Naive B cell (primary cell): ENCODE results near the gene RGS9. TPM values are rescaled to one million over a fixed set of nuclear protein-coding genes. Genes with fewer than 3 reads are reported as not detected.
A peak's percentile ranks its signal among the peaks of the same experiment; 100 is the strongest.

Experiments
- ATAC-seq, 2 donors: fragments of 150-1000 bp; cut with Tn5 transposase; 2 replicates each; pipeline ENCODE4 v1.10.0; 2021; ENCODE audit warnings: low read depth in 2 of 2, mild to moderate bottlenecking in 2 of 2, moderate library complexity in 2 of 2
- DNase-seq: peaks from one replicate; pipeline ENCODE4 v3.0.0; 2022
- H3K27ac Mint-ChIP-seq, 6 donors: one replicate each; pipeline ENCODE4 v1.8.0; 2020 to 2022; ENCODE audit warnings: mild to moderate bottlenecking in 6 of 6, mixed read lengths in 6 of 6, moderate library complexity in 5 of 6, inconsistent platforms in 2 of 6
- H3K27me3 Mint-ChIP-seq, 3 donors: one replicate each; pipeline ENCODE4 v1.8.0; 2021 to 2022; ENCODE audit warnings: mixed read lengths in 3 of 3, mild to moderate bottlenecking in 1 of 3
- H3K36me3 Mint-ChIP-seq, 2 donors: one replicate each; pipeline ENCODE4 v1.8.0; 2020 to 2022; ENCODE audit warnings: mixed read lengths in 2 of 2, inconsistent platforms in 1 of 2, mild to moderate bottlenecking in 1 of 2
- H3K4me1 Mint-ChIP-seq, 3 donors: one replicate each; pipeline ENCODE4 v1.8.0; 2020 to 2022; ENCODE audit warnings: mixed read lengths in 3 of 3, inconsistent platforms in 1 of 3, mild to moderate bottlenecking in 1 of 3, moderate library complexity in 1 of 3
- H3K4me3 Mint-ChIP-seq, 8 donors: one replicate each; pipeline ENCODE4 v1.8.0; 2020 to 2022; ENCODE audit warnings: mild to moderate bottlenecking in 8 of 8, mixed read lengths in 8 of 8, moderate library complexity in 8 of 8, inconsistent platforms in 2 of 8
- H3K9me3 Mint-ChIP-seq, 7 donors: one replicate each; pipeline ENCODE4 v1.8.0; 2020 to 2022; ENCODE audit warnings: mixed read lengths in 7 of 7, mild to moderate bottlenecking in 5 of 7, inconsistent platforms in 2 of 7, moderate library complexity in 1 of 7
- polyA plus RNA-seq, 6 donors: library from polyadenylated mRNA; unstranded; fragments of 300-500 nt; fragmentation: Illumina TruSeq; gene quantifications; one replicate each; pipeline ENCODE4 v1.2.3, GENCODE V29; 2021; ENCODE audit warnings: low read depth in 6 of 6

The RGS9 gene
- polyA plus RNA-seq, 6 donors from 2014 or later: 1.2 TPM; not detected in 5

DNA sequence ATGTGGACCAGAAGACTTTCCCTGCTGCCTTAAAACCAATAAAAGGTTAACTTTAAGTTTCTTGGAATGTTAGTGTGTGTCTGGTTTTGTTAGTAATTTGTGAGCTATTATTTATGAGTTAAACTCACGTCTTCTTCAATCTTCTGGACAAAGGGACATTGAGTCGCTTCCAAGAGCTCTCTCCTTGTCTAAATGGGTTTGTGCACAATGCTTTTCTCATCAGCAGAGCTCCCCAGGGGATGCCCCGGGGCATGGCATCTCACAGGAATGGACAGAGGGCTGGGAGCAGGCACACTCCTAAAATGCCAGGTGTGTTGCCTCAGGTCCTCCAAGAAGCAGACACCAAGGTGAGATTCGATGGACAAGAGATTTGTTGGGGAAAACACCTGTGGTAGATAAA is 90.5 kb downstream of the RGS9 start:
- H3K27ac Mint-ChIP-seq: no peak overlapping the region
- no peaks in the 10 kb centered on the region for H3K9me3 Mint-ChIP-seq
- no peaks in the 10 kb centered on the region for H3K36me3 Mint-ChIP-seq
- H3K27me3 Mint-ChIP-seq: peaks cover 39 to 72% (median 66%) of the 10 kb centered on the region in 3 donors
- ATAC-seq: no peak
- H3K4me1 Mint-ChIP-seq: peaks cover 6 to 13% (median 8%) of the 10 kb centered on the region in 3 donors
- no peak overlapping the region for H3K4me3 Mint-ChIP-seq
- no peak for DNase-seq

- DNase-seq (no peak), ATAC-seq (no peak)
- peaks cover 39 to 75% (median 71%) of the 10 kb centered on the region in 3 donors for H3K27me3 Mint-ChIP-seq
- H3K4me3 Mint-ChIP-seq: no peak overlapping the region
- no peaks in the 10 kb centered on the region for H3K36me3 Mint-ChIP-seq
- peaks cover 6 to 13% (median 8%) of the 10 kb centered on the region in 3 donors for H3K4me1 Mint-ChIP-seq
- peak overlapping the region in 2 of 6 donors; percentile 43 to 79 for H3K27ac Mint-ChIP-seq
- H3K9me3 Mint-ChIP-seq: no peaks in the 10 kb centered on the region
Observed at GRCh38 chr17:65228287-65228686, 91.1 kb downstream of the RGS9 start.

DNA sequence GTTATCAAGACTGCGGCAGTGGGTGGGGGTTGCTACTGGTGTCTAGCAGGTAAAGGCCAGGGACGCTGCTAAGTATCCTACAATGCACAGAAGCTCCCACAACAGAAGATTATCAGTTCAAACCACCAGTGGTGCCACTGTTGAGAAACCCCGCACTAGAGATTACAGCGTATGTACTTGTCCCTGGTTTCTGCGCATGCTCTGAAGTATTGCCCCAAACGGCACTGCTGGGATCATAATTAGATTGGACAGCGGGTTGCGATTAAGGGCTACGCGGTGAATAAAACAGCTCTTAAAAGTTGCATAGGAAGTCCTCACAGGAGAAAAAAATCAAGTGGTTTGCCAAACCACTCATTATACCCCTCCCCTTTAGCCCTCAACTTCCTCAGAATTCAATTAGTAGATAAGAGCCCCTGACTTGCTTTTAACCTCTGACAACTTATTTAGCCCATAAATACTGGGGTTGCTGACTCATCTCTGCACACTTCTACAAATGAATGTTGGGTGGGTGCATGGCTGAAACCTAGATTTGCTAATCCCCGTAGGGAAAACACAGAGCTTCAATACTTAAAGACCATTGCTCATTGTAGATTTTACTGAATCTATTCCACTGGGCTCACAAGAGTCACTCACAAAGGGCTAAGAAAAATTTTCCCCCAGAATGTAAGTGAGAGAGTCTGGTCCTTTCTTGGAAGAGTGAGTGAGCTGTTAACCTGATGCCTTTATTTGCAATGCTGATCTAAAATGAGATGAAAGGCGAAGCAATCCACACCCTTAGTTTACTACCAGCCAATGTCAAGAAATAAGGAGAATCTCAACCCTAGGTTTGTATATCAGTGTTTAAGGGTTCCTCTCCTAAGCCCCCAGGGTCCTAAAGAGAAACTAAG is 91.8 kb downstream of the RGS9 start:
- DNase-seq: no peak
- H3K27me3 Mint-ChIP-seq: peaks cover 39 to 75% (median 73%) of the 10 kb centered on the region in 3 donors
- no peak for ATAC-seq
- H3K27ac Mint-ChIP-seq: peak overlapping the region in 2 of 6 donors; percentile 34 to 79
- peaks cover 6 to 13% (median 8%) of the 10 kb centered on the region in 3 donors for H3K4me1 Mint-ChIP-seq
- no peaks in the 10 kb centered on the region for H3K36me3 Mint-ChIP-seq
- H3K4me3 Mint-ChIP-seq: peak overlapping the region in 1 of 8 donors; percentile 61
- no peaks in the 10 kb centered on the region for H3K9me3 Mint-ChIP-seq

DNA sequence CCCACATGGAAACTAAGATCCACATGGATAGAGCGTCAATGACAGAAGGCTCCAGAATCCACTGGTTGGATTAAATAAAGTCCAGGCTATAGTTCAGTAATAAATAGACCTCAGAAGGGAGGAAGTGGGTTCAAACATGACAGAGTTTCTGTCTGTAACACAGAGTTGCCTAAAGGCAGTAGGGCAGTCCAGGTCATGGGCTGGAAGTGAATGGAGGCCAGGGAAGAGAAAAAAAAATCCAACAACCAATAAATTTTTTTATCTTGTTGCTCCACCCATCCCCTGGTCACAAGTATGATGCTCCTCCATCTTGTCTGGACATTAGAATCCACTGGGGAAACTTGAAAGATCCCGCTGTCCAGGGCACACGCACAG is 92.4 kb downstream of the RGS9 start:
- Mint-ChIP-seq H3K4me1 (peaks cover 6 to 13% (median 8%) of the 10 kb centered on the region in 3 donors), H3K27me3 (peaks cover 39 to 79% (median 75%) of the 10 kb centered on the region in 3 donors), H3K4me3 (no peak overlapping the region), H3K27ac (no peak overlapping the region), H3K36me3 (no peaks in the 10 kb centered on the region), H3K9me3 (no peaks in the 10 kb centered on the region)
- DNase-seq (no peak), ATAC-seq (no peak)

- DNase-seq: no peak
- peak overlapping the region in 1 of 6 donors; percentile 14 for H3K27ac Mint-ChIP-seq
Observed at GRCh38 chr17:65230040-65230439, 92.9 kb downstream of the RGS9 start.

GRCh38 chr17:65231086-65231485 is 93.9 kb downstream of the RGS9 start:
- Mint-ChIP-seq H3K4me1 (peaks cover 6 to 13% (median 8%) of the 10 kb centered on the region in 3 donors), H3K27ac (no peak overlapping the region), H3K36me3 (no peaks in the 10 kb centered on the region), H3K4me3 (peak overlapping the region in 1 of 8 donors; percentile 10), H3K9me3 (peaks cover 0 to 6% (median 4%) of the 10 kb centered on the region in 7 donors), H3K27me3 (peaks cover 44 to 67% (median 64%) of the 10 kb centered on the region in 3 donors)
- DNase-seq: no peak
- no peak for ATAC-seq

More at GRCh38 chr17:65230040-65230439, 92.9 kb downstream of the RGS9 start:
- Mint-ChIP-seq H3K9me3 (no peaks in the 10 kb centered on the region), H3K4me1 (peaks cover 6 to 13% (median 8%) of the 10 kb centered on the region in 3 donors), H3K36me3 (no peaks in the 10 kb centered on the region), H3K27me3 (peaks cover 39 to 77% (median 73%) of the 10 kb centered on the region in 3 donors), H3K4me3 (no peak overlapping the region)
- ATAC-seq: no peak

GRCh38 chr17:65231662-65232335 is 94.6 kb downstream of the RGS9 start:
- Mint-ChIP-seq H3K36me3 (no peaks in the 10 kb centered on the region), H3K4me3 (no peak overlapping the region), H3K27me3 (peaks cover 42 to 61% (median 61%) of the 10 kb centered on the region in 3 donors), H3K4me1 (peaks cover 6 to 13% (median 8%) of the 10 kb centered on the region in 3 donors), H3K27ac (no peak overlapping the region), H3K9me3 (peaks cover 3 to 8% (median 4%) of the 10 kb centered on the region in 7 donors)
- DNase-seq (no peak), ATAC-seq (no peak)

DNA sequence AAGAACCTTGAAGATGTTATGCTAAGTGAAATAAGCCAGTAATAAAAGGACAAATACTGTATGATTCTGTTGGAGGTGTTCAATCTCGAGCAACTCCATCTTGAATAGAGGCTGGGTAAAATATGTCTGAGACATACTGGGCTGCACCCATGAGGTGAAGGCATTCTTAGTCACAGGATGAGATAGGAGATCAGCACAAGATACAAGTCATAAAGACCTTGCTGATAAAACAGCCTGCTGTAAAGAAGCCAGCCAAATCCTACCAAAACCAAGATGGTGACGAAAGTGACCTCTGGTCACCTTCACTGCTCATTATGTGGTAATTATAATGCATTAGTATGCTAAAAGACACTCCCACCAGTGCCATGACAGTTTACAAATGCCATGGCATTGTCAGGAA is 98.1 kb downstream of the RGS9 start:
- Mint-ChIP-seq H3K27ac (no peak overlapping the region), H3K36me3 (no peaks in the 10 kb centered on the region), H3K4me1 (no peaks in the 10 kb centered on the region), H3K4me3 (no peak overlapping the region), H3K9me3 (peaks cover 3 to 12% (median 5%) of the 10 kb centered on the region in 7 donors), H3K27me3 (peaks cover 33 to 60% (median 45%) of the 10 kb centered on the region in 3 donors)
- no peak for ATAC-seq
- DNase-seq: no peak

DNA sequence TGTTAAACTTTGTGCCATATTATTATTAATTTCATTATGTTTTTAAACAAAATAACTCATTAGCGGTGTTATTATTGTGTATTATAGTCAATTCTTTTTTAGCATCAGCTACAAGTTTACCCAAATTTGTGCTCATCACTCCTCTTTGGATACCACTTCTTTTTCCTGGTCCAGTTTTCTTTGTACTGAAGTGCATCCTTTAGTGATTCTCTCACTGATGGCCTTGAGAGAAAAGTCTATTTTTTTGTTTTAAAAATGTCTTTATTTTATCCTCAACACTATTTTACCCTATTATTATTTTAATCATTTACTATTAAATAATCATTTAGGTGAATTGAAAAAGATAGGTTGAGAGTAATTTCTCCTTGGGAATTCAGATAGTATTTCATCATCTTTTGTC is 99.2 kb downstream of the RGS9 start:
- Mint-ChIP-seq H3K9me3 (peaks cover 3 to 12% (median 5%) of the 10 kb centered on the region in 7 donors), H3K27ac (no peak overlapping the region), H3K36me3 (no peaks in the 10 kb centered on the region), H3K4me1 (no peaks in the 10 kb centered on the region), H3K27me3 (peaks cover 26 to 58% (median 36%) of the 10 kb centered on the region in 3 donors), H3K4me3 (no peak overlapping the region)
- ATAC-seq (no peak), DNase-seq (no peak)

DNA sequence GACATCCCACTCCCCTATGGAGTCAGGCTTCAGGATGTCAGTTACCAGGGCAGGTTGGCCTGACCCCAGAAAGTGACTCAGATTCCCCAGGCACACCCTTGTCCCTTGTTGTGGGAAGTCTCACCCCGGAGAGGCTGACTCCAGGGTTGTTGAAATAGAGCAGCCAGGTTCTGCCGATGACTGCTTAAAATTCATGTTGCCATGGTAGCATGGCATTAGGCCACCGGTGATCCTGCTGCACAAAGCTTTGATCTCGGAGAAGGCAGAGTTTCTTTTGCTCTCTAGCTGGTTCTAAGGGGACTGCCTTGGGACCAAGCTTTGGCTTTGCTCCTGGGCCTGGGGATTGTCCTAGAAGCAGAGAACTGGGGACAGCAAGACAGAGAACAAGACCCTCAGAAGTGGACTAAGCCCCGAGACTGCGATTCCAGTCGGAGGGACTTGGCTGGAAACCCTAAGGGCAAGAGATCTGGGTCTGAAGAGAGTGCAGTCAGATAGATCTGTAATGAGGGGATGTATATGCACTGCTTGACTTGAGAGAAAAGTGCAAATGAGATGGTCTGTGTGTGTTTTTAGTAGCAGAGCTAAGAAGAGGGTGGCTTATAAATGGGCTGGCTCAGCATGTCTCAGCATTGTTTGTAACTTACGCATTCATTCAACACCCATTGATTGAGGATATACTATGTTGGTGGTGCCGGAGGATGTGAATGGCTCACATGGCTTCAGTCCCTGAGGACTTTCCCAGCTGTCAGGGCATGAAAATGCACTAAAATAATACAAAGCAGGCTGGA is 106.9 kb downstream of the RGS9 start:
- no peak for DNase-seq
- H3K36me3 Mint-ChIP-seq: no peaks in the 10 kb centered on the region
- H3K27me3 Mint-ChIP-seq: peaks cover 40 to 59% (median 51%) of the 10 kb centered on the region in 3 donors
- no peak overlapping the region for H3K4me3 Mint-ChIP-seq
- no peaks in the 10 kb centered on the region for H3K9me3 Mint-ChIP-seq
- no peak for ATAC-seq
- H3K4me1 Mint-ChIP-seq: no peaks in the 10 kb centered on the region
- H3K27ac Mint-ChIP-seq: no peak overlapping the region

GRCh38 chr17:65246252-65246651 is 109.1 kb downstream of the RGS9 start:
- Mint-ChIP-seq H3K27ac (peak overlapping the region in 1 of 6 donors; percentile 27), H3K36me3 (no peaks in the 10 kb centered on the region), H3K4me1 (no peaks in the 10 kb centered on the region)

GRCh38 chr17:65249774-65250173 is 112.6 kb downstream of the RGS9 start:
- DNase-seq: no peak
- Mint-ChIP-seq H3K36me3 (no peaks in the 10 kb centered on the region), H3K27ac (no peak overlapping the region), H3K27me3 (peaks cover 49 to 62% (median 62%) of the 10 kb centered on the region in 3 donors), H3K4me1 (no peaks in the 10 kb centered on the region), H3K4me3 (no peak overlapping the region), H3K9me3 (peaks cover 0 to 10% (median 6%) of the 10 kb centered on the region in 7 donors)
- ATAC-seq: no peak

More at GRCh38 chr17:65246252-65246651, 109.1 kb downstream of the RGS9 start:
- DNase-seq (no peak), ATAC-seq (no peak)
- peaks cover 0 to 5% (median 0%) of the 10 kb centered on the region in 7 donors for H3K9me3 Mint-ChIP-seq
- no peak overlapping the region for H3K4me3 Mint-ChIP-seq
- H3K27me3 Mint-ChIP-seq: peaks cover 50 to 55% (median 52%) of the 10 kb centered on the region in 3 donors

DNA sequence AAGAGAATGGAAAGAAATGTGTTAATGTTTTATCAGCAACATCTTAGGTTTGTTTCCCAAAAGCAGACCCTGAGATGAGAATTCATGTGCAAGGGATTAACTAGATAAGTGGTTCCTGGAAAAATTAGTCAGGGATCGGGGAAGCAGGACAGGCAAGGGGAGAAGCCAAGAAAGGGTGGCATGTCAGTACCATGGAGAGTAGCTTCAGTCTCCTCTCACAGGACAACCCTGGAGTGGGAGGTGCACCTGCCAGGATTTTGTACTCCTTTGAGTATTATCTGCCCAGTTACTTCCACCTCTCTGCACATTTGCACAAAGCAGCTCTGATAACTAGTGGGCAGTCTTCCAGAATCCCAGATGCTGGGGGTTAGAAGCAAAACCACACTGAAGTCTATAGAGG is 117.0 kb downstream of the RGS9 start:
- Mint-ChIP-seq H3K4me1 (no peaks in the 10 kb centered on the region), H3K27ac (no peak overlapping the region), H3K27me3 (peaks cover 31 to 53% (median 40%) of the 10 kb centered on the region in 3 donors), H3K36me3 (peaks cover 0 to 7% of the 10 kb centered on the region in 2 donors), H3K4me3 (no peak overlapping the region), H3K9me3 (peaks cover 9 to 34% (median 19%) of the 10 kb centered on the region in 7 donors)
- no peak for ATAC-seq
- DNase-seq: no peak
